ENCODE results near the gene SYT1. TPM values are rescaled to one million over a fixed set of nuclear protein-coding genes. Genes with fewer than 3 reads are reported as not detected.

SYT1 gene
- total RNA-seq, 1 experiment from 2014 or later: 1.3 TPM

GRCh38 chr12:79482921-79483320, 618.3 kb downstream of the SYT1 start:
- intact Hi-C loops (cut with micrococcal nuclease; ENCODE audit: unreplicated experiment): no loop called here
- H3K36me3 Mint-ChIP-seq (ENCODE audit: insufficient read depth, unreplicated experiment): no peaks in the 10 kb centered on the region
- no peaks in the 10 kb centered on the region for H3K4me1 Mint-ChIP-seq (ENCODE audit: low read depth, unreplicated experiment)
- BruUV-seq (replicated peaks): no TSS peak
- no peak for DNase-seq
- no peak overlapping the region for H3K27ac Mint-ChIP-seq (ENCODE audit: unreplicated experiment)
- H3K4me3 Mint-ChIP-seq (ENCODE audit: low read depth, unreplicated experiment): no peak overlapping the region
- CTCF ChIA-PET: no interaction called here
- peaks cover 4% of the 10 kb centered on the region for H3K9me3 Mint-ChIP-seq (ENCODE audit: low read depth, unreplicated experiment)
- no peak for TF ChIP-seq CTCF (IDR thresholded peaks at IDR 0.05; ENCODE audit: unreplicated experiment)
- no peaks in the 10 kb centered on the region for H3K27me3 Mint-ChIP-seq (ENCODE audit: unreplicated experiment)

- peaks cover 4% of the 10 kb centered on the region for H3K9me3 Mint-ChIP-seq (ENCODE audit: low read depth, unreplicated experiment)
- H3K27me3 Mint-ChIP-seq (ENCODE audit: unreplicated experiment): no peaks in the 10 kb centered on the region
- TF ChIP-seq CTCF (IDR thresholded peaks at IDR 0.05; ENCODE audit: unreplicated experiment): no peak
- H3K4me3 Mint-ChIP-seq (ENCODE audit: low read depth, unreplicated experiment): no peak overlapping the region
- CTCF ChIA-PET: interaction anchor here (0.6 kb wide), 1 partner anchor 618 kb away, joined by 3 read pairs; no protein-coding TSS in a partner anchor
- no TSS peak for BruUV-seq (replicated peaks)
- H3K36me3 Mint-ChIP-seq (ENCODE audit: insufficient read depth, unreplicated experiment): no peaks in the 10 kb centered on the region
- DNase-seq: no peak
- no peaks in the 10 kb centered on the region for H3K4me1 Mint-ChIP-seq (ENCODE audit: low read depth, unreplicated experiment)
- intact Hi-C loops (cut with micrococcal nuclease; ENCODE audit: unreplicated experiment): no loop called here
- no peak overlapping the region for H3K27ac Mint-ChIP-seq (ENCODE audit: unreplicated experiment)
Observed at GRCh38 chr12:79486154-79486553, 621.6 kb downstream of the SYT1 start.

- BruUV-seq (replicated peaks): no TSS peak
Observed at GRCh38 chr12:79487386-79488110, 623.0 kb downstream of the SYT1 start.

More at GRCh38 chr12:79487386-79488110, 623.0 kb downstream of the SYT1 start:
- H3K4me1 Mint-ChIP-seq (ENCODE audit: low read depth, unreplicated experiment): no peaks in the 10 kb centered on the region
- no peaks in the 10 kb centered on the region for H3K36me3 Mint-ChIP-seq (ENCODE audit: insufficient read depth, unreplicated experiment)
- peaks cover 7% of the 10 kb centered on the region for H3K9me3 Mint-ChIP-seq (ENCODE audit: low read depth, unreplicated experiment)
- no peak for DNase-seq
- CTCF ChIA-PET: interaction anchor here (0.5 to 0.6 kb wide), 2 partner anchors 45 to 48 kb away, joined by 3 to 4 read pairs; no protein-coding TSS in a partner anchor
- no peak for TF ChIP-seq CTCF (IDR thresholded peaks at IDR 0.05; ENCODE audit: unreplicated experiment)
- H3K4me3 Mint-ChIP-seq (ENCODE audit: low read depth, unreplicated experiment): no peak overlapping the region
- no peaks in the 10 kb centered on the region for H3K27me3 Mint-ChIP-seq (ENCODE audit: unreplicated experiment)
- no peak overlapping the region for H3K27ac Mint-ChIP-seq (ENCODE audit: unreplicated experiment)
- intact Hi-C loops (cut with micrococcal nuclease; ENCODE audit: unreplicated experiment): no loop called here

Small RNA genes within 50 kb of the gene (microRNA-seq; reads per million reads assigned to microRNA genes)
- not detected for gene MIR1252

Measured in Calu3 (cell line).